B cell (primary cell): ENCODE data around the gene MYOM1. TPM values are rescaled to one million over a fixed set of nuclear protein-coding genes. Genes with fewer than 3 reads are reported as not detected.

ENCODE experiments used
- ATAC-seq: fragments of 200-7000 bp; cut with Tn5 transposase; one replicate; pipeline ENCODE4 v1.10.0; 2021; ENCODE audit warnings: low read depth, mild to moderate bottlenecking, moderate number of reproducible peaks, moderate library complexity
- CTCF ChIA-PET: fragments of 350-600 bp; sonication (Branson Sonifier 250); formaldehyde crosslinking; loops from one replicate; lab custom pipeline; 2021; ENCODE audit warnings: antibody characterized with exemption, inconsistent platforms; lab: Charles Lee
- POLR2A ChIA-PET: fragments of 350-600 bp; sonication (Branson Sonifier 250); formaldehyde crosslinking; loops from one replicate; lab custom pipeline; 2021; ENCODE audit warnings: antibody characterized with exemption; lab: Charles Lee
- DNase-seq: peaks from one replicate; pipeline ENCODE4 v3.0.0; 2013
- H2AFZ ChIP-seq: 2 replicates; pipeline ENCODE4 v1.6.1; 2012; ENCODE audit warnings: mild to moderate bottlenecking, low read depth, low read length; ENCODE audit not compliant: insufficient read depth, poor library complexity, severe bottlenecking
- H3K27ac ChIP-seq, 2 donors: 1 replicate in 1 of 2; 2 replicates in 1 of 2; pipeline ENCODE4 v1.5.1; 2012 to 2013; ENCODE audit warnings: low read length in 2 of 2, mild to moderate bottlenecking in 2 of 2, moderate library complexity in 1 of 2
- H3K27me3 ChIP-seq, 4 experiments: fragments of 200-600 bp in 1 of 4; sonication (generic) in 1 of 4; replicated peaks in 1 of 4; 1 replicate in 2 of 4; 2 replicates in 2 of 4; pipeline versions ENCODE4 v1.6.1 to v1.7.0; 2013 to 2016; ENCODE audit warnings: low read length in 3 of 4, mild to moderate bottlenecking in 2 of 4, mixed read lengths in 1 of 4, moderate library complexity in 1 of 4; ENCODE audit not compliant: insufficient read depth in 4 of 4, control insufficient read depth in 3 of 4; ENCODE audit errors: control extremely low read depth in 1 of 4
- H3K36me3 ChIP-seq, 2 experiments: replicated peaks in 1 of 2; 1 replicate in 1 of 2; 2 replicates in 1 of 2; pipeline versions ENCODE4 v1.6.1 to v1.7.1; 2013; ENCODE audit warnings: low read length in 1 of 2; ENCODE audit not compliant: insufficient read depth in 2 of 2, control insufficient read depth in 1 of 2; ENCODE audit errors: control extremely low read depth in 1 of 2, extremely low read depth in 1 of 2
- H3K4me1 ChIP-seq, 2 donors: fragments of 200-600 bp in 1 of 2; sonication (generic) in 1 of 2; 1 replicate in 1 of 2; 2 replicates in 1 of 2; pipeline versions ENCODE4 v1.5.1 to v1.6.1; 2013 to 2017; ENCODE audit warnings: low read length in 2 of 2; ENCODE audit not compliant: control insufficient read depth in 2 of 2, insufficient read depth in 2 of 2
- H3K4me2 ChIP-seq: replicated peaks from 2 replicates; pipeline ENCODE3; 2012; ENCODE audit warnings: mild to moderate bottlenecking, low read depth, low read length; ENCODE audit not compliant: poor library complexity, severe bottlenecking
- H3K4me3 ChIP-seq, 5 experiments: fragments of 200-600 bp in 1 of 5; sonication (generic) in 1 of 5; 1 replicate in 3 of 5; 2 replicates in 2 of 5; pipeline versions ENCODE4 v1.5.1 to v1.7.0; 2011 to 2016; ENCODE audit warnings: low read length in 4 of 5, mild to moderate bottlenecking in 4 of 5, low read depth in 2 of 5, control low read depth in 1 of 5, moderate library complexity in 1 of 5; ENCODE audit not compliant: insufficient read depth in 1 of 5; ENCODE audit errors: control extremely low read depth in 1 of 5, extremely low read depth in 1 of 5
- H3K79me2 ChIP-seq: fragments of 200-600 bp; sonication (generic); one replicate; pipeline ENCODE4 v1.6.0; 2016; ENCODE audit warnings: low read length; ENCODE audit not compliant: control insufficient read depth, insufficient read depth
- H3K9ac ChIP-seq: fragments of 200-600 bp; sonication (generic); 2 replicates; pipeline ENCODE4 v1.6.1; 2017; ENCODE audit warnings: mild to moderate bottlenecking, low read length, moderate library complexity
- H3K9me3 ChIP-seq, 3 donors: one replicate each; pipeline versions ENCODE4 v1.6.1 to v1.7.1; 2013; ENCODE audit warnings: low read length in 2 of 3; ENCODE audit not compliant: control insufficient read depth in 2 of 3, insufficient read depth in 1 of 3; ENCODE audit errors: control extremely low read depth in 1 of 3
- H4K20me1 ChIP-seq: 2 replicates; pipeline ENCODE4 v1.6.0; 2012; ENCODE audit warnings: mild to moderate bottlenecking, low read length; ENCODE audit not compliant: insufficient read depth, control insufficient read depth, poor library complexity, severe bottlenecking
- H3K27ac Mint-ChIP-seq: one replicate; pipeline ENCODE4 v1.8.0; 2021; ENCODE audit warnings: mixed read lengths
- H3K27me3 Mint-ChIP-seq: one replicate; pipeline ENCODE4 v1.8.0; 2021; ENCODE audit warnings: mixed read lengths
- H3K4me1 Mint-ChIP-seq: one replicate; pipeline ENCODE4 v1.8.0; 2021; ENCODE audit warnings: mixed read lengths
- H3K4me3 Mint-ChIP-seq: one replicate; pipeline ENCODE4 v1.8.0; 2021; ENCODE audit warnings: mixed read lengths
- H3K9me3 Mint-ChIP-seq: one replicate; pipeline ENCODE4 v1.8.0; 2022; ENCODE audit warnings: mixed read lengths; ENCODE audit not compliant: insufficient read depth
- EZH2 ChIP-seq: IDR thresholded peaks from 2 replicates; pipeline ENCODE4 v1.6.1; 2012; ENCODE audit warnings: borderline replicate concordance, low read depth, mild to moderate bottlenecking, moderate library complexity, low read length; ENCODE audit not compliant: insufficient read depth, poor library complexity, severe bottlenecking
- WGBS: methylation state at CpG from one replicate; pipeline ENCODE4 v1.1.5; 2013; ENCODE audit warnings: missing lambda C conversion rate; ENCODE audit not compliant: insufficient coverage; 5-methylcytosine and 5-hydroxymethylcytosine counted together
- intact Hi-C: fragments of 100-400 bp; cut with micrococcal nuclease; formaldehyde crosslinking; loops from one replicate; pipeline ENCODE4 v1.10.0; 2022
- polyA plus RNA-seq: library from polyadenylated mRNA; depleted of rRNA; stranded (reverse); fragments of >200 nt; gene quantifications from 2 replicates; pipeline ENCODE4 v1.2.3, GENCODE V29; 2012
- total RNA-seq, 2 donors: library from RNA; stranded (reverse); fragments of 120-200 nt in 1 of 2; gene quantifications; 1 replicate in 1 of 2; 2 replicates in 1 of 2; pipeline versions ENCODE4 v1.2.3 to v1.2.4, GENCODE V29; 2013 to 2022
- TF ChIP-seq, protein P1 (sequence below): fragments of 200-600 bp; IDR thresholded peaks from one replicate; pipeline ENCODE4 v1.8.0; 2022; ENCODE audit warnings: antibody characterized with exemption, mild to moderate bottlenecking

MYOM1 gene
- total and polyA plus RNA-seq, 2 donors (not counting 1 experiment from before 2014, with no cell fraction given), result 1.5 to 12.8 TPM

- 95% methylated on average over 4 of the region's 5 CpGs for WGBS
- Histone ChIP-seq H2AFZ (no peak overlapping the region), H3K4me3 (no peak overlapping the region), H3K36me3 (no peaks in the 10 kb centered on the region), H3K9me3 (no peaks in the 10 kb centered on the region), H3K4me2 (no peak overlapping the region), H4K20me1 (no peaks in the 10 kb centered on the region), H3K27ac (no peak overlapping the region), H3K9ac (no peak overlapping the region), H3K27me3 (no peaks in the 10 kb centered on the region), H3K79me2 (no peaks in the 10 kb centered on the region), H3K4me1 (peaks cover 5% of the 10 kb centered on the region in 2 donors)
- H3K4me1 Mint-ChIP-seq, result peaks cover 7% of the 10 kb centered on the region
- no peaks in the 10 kb centered on the region for H3K9me3 Mint-ChIP-seq
- CTCF ChIA-PET, result interaction anchor here (1.5 to 4.9 kb wide), 3 partner anchors 8 to 174 kb away, joined by 3 to 35 read pairs (median 4); no protein-coding TSS in a partner anchor
- TF ChIP-seq, protein P1, sequence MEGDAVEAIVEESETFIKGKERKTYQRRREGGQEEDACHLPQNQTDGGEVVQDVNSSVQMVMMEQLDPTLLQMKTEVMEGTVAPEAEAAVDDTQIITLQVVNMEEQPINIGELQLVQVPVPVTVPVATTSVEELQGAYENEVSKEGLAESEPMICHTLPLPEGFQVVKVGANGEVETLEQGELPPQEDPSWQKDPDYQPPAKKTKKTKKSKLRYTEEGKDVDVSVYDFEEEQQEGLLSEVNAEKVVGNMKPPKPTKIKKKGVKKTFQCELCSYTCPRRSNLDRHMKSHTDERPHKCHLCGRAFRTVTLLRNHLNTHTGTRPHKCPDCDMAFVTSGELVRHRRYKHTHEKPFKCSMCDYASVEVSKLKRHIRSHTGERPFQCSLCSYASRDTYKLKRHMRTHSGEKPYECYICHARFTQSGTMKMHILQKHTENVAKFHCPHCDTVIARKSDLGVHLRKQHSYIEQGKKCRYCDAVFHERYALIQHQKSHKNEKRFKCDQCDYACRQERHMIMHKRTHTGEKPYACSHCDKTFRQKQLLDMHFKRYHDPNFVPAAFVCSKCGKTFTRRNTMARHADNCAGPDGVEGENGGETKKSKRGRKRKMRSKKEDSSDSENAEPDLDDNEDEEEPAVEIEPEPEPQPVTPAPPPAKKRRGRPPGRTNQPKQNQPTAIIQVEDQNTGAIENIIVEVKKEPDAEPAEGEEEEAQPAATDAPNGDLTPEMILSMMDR, result no peak
- TF ChIP-seq EZH2, result no peak
- intact Hi-C loops, result no loop called here
- ATAC-seq (no peak), DNase-seq (no peak)
- no peak overlapping the region for H3K27ac Mint-ChIP-seq
- POLR2A ChIA-PET, result no interaction called here
- H3K4me3 Mint-ChIP-seq, result no peak overlapping the region
- no peaks in the 10 kb centered on the region for H3K27me3 Mint-ChIP-seq
Observed at GRCh38 chr18:3071676-3072075, 148.1 kb downstream of the MYOM1 start.

DNA sequence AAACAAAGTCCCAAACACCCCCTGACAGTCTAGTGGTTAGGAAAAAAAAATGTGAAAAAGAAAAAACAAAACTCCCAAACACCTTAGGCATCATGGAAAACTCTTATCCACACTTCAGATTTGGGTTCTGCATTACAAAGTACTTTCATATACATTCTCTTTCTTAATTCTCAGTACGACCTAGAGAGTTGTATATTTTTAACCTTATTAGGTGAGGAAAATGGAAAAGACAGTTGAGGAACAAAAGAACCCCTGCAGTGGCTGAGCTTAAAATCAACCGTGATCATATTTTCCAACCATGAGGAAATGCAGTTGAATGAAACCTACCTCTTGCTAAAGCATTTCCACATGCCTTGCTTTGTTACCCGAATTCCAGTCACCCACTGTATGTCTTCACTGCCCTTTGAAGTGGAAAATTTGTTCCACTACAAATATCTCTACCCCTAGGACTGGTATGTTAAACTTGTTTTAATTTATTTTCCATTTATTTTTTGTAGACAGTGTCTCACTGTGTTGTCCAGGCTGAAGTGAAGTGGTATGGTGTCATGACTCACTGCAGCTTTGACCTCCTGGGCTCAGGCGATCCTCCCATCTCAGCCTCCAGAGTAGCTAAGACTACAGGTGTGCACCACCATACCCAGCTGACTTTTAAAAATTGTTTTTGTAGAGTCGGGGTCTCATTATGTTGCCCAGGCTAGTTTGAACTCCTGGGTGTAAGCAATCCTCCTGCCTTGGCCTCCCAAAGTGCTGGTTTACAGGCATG, 149.9 kb downstream of the MYOM1 start:
- Mint-ChIP-seq H3K9me3 (no peaks in the 10 kb centered on the region), H3K27ac (no peak overlapping the region), H3K4me3 (no peak overlapping the region), H3K27me3 (no peaks in the 10 kb centered on the region), H3K4me1 (peaks cover 7% of the 10 kb centered on the region)
- Histone ChIP-seq H3K79me2 (no peaks in the 10 kb centered on the region), H3K4me3 (no peak overlapping the region), H3K9me3 (no peaks in the 10 kb centered on the region), H3K4me2 (no peak overlapping the region), H2AFZ (no peak overlapping the region), H3K36me3 (no peaks in the 10 kb centered on the region), H3K27me3 (no peaks in the 10 kb centered on the region), H3K4me1 (peaks cover 5% of the 10 kb centered on the region in 2 donors), H3K27ac (no peak overlapping the region), H3K9ac (no peak overlapping the region), H4K20me1 (no peaks in the 10 kb centered on the region)
- ChIA-PET CTCF (no interaction called here), POLR2A (no interaction called here)
- ATAC-seq (no peak), DNase-seq (no peak)
- TF ChIP-seq, protein P1, result no peak
- TF ChIP-seq EZH2, result no peak
- WGBS, result 57% methylated on average over 2 of the region's 5 CpGs
- intact Hi-C loops, result no loop called here
